Measurements from ENCODE around the gene MAP3K13.

DNA sequence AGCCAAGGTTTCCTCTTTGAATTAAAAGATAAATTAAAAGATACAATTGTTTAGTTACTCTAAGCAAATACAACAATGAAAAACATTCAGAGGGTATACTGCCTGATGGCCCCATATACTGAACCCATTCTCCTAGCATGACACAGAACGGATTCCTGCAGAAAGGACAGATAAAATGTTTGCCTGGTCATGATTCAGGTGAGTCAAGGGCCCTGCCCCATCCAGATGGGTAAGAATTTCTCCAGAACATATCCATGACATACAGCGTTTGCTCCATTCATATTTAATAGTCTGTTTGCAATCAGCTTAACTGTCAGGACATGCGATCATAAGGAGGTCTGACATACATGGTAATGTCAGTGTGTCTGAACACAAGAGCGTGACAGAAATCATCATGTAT lies 127.3 kb downstream of the MAP3K13 start:
- TF ChIP-seq POLR2A (IDR thresholded peaks at IDR 0.05) = no peak
- TF ChIP-seq, protein P1, sequence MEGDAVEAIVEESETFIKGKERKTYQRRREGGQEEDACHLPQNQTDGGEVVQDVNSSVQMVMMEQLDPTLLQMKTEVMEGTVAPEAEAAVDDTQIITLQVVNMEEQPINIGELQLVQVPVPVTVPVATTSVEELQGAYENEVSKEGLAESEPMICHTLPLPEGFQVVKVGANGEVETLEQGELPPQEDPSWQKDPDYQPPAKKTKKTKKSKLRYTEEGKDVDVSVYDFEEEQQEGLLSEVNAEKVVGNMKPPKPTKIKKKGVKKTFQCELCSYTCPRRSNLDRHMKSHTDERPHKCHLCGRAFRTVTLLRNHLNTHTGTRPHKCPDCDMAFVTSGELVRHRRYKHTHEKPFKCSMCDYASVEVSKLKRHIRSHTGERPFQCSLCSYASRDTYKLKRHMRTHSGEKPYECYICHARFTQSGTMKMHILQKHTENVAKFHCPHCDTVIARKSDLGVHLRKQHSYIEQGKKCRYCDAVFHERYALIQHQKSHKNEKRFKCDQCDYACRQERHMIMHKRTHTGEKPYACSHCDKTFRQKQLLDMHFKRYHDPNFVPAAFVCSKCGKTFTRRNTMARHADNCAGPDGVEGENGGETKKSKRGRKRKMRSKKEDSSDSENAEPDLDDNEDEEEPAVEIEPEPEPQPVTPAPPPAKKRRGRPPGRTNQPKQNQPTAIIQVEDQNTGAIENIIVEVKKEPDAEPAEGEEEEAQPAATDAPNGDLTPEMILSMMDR (IDR thresholded peaks at IDR 0.05 in 8 of 11, conservative IDR thresholded peaks at IDR 0.05 in 3 of 11) = no peak
- TF ChIP-seq POLR2AphosphoS5 (IDR thresholded peaks at IDR 0.05) = no peak
